Breast epithelium (tissue), 3 donors: Measurements from ENCODE around the gene TMEM260.

Source experiments
- CTCF ChIP-seq, 3 donors: fragments of 450-650 bp; IDR thresholded peaks; one replicate each; pipeline ENCODE4 v1.5.1; 2016 to 2017; ENCODE audit warnings: antibody characterized with exemption in 3 of 3, mild to moderate bottlenecking in 3 of 3, moderate library complexity in 3 of 3
- POLR2A ChIP-seq: fragments of 450-650 bp; IDR thresholded peaks from one replicate; pipeline ENCODE4 v1.6.1; 2016; ENCODE audit warnings: antibody characterized with exemption, mild to moderate bottlenecking, moderate library complexity

- TF ChIP-seq CTCF (IDR thresholded peaks at IDR 0.05) (no peak), POLR2A (no peak)
These were observed 29.1 kb downstream of the TMEM260 start for GRCh38 chr14:56608689-56609088.
